MCF 10A (cell line): ENCODE results near the gene PDE6C. TPM values are rescaled to one million over a fixed set of nuclear protein-coding genes. Genes with fewer than 3 reads are reported as not detected.

Experiments used
- BruUV-seq: library from RNA; stranded (reverse); fragments of 400-500 nt; replicated peaks from 2 replicates; lab custom pipeline; 2021; lab: Mats Ljungman, UMichigan
- CTCF ChIA-PET: fragments of 300-600 bp; sonication (Branson Sonifier 250); formaldehyde crosslinking; extraction: SDS; loops from one replicate; lab custom pipeline; 2021; ENCODE audit warnings: antibody characterized with exemption, inconsistent platforms; lab: Yijun Ruan, JAX
- POLR2A ChIA-PET: fragments of 300-600, 350-650 bp; sonication (Branson Sonifier 250); formaldehyde crosslinking; extraction: SDS; loops from one replicate; lab custom pipeline; 2020; ENCODE audit warnings: antibody characterized with exemption, inconsistent platforms; lab: Yijun Ruan, JAX
- DNase-seq: peaks from one replicate; pipeline ENCODE4 v3.0.0-alpha.2; 2018; ENCODE audit not compliant: unreplicated experiment
- H3K27ac Mint-ChIP-seq: one replicate; pipeline ENCODE4 v1.8.0; 2022; ENCODE audit warnings: mild to moderate bottlenecking, low read depth, mixed read lengths; ENCODE audit not compliant: unreplicated experiment
- H3K27me3 Mint-ChIP-seq: one replicate; pipeline ENCODE4 v1.8.0; 2022; ENCODE audit warnings: mixed read lengths; ENCODE audit not compliant: insufficient read depth, unreplicated experiment
- H3K36me3 Mint-ChIP-seq: one replicate; pipeline ENCODE4 v1.8.0; 2022; ENCODE audit warnings: mild to moderate bottlenecking, moderate library complexity, mixed read lengths; ENCODE audit not compliant: insufficient read depth, unreplicated experiment
- H3K4me1 Mint-ChIP-seq: one replicate; pipeline ENCODE4 v1.8.0; 2022; ENCODE audit warnings: mixed read lengths; ENCODE audit not compliant: insufficient read depth, unreplicated experiment
- H3K4me3 Mint-ChIP-seq: one replicate; pipeline ENCODE4 v1.8.0; 2022; ENCODE audit warnings: mild to moderate bottlenecking, moderate library complexity, mixed read lengths; ENCODE audit not compliant: unreplicated experiment
- H3K9me3 Mint-ChIP-seq: one replicate; pipeline ENCODE4 v1.8.0; 2022; ENCODE audit warnings: mixed read lengths; ENCODE audit not compliant: unreplicated experiment
- intact Hi-C: fragments of 100-400 bp; cut with micrococcal nuclease; formaldehyde crosslinking; loops from 2 replicates; pipeline ENCODE4 v1.14.1; 2022
- total RNA-seq: library from RNA; stranded (reverse); gene quantifications from 2 replicates; pipeline ENCODE4 v1.2.3, GENCODE V29; 2022
- TF ChIP-seq, protein P1 (sequence below): fragments of 200-600 bp; IDR thresholded peaks from one replicate; pipeline ENCODE4 v1.8.0; 2022; ENCODE audit warnings: antibody characterized with exemption, mild to moderate bottlenecking; ENCODE audit not compliant: unreplicated experiment

The PDE6C gene
- total RNA-seq, 1 experiment from 2014 or later = not detected

DNA sequence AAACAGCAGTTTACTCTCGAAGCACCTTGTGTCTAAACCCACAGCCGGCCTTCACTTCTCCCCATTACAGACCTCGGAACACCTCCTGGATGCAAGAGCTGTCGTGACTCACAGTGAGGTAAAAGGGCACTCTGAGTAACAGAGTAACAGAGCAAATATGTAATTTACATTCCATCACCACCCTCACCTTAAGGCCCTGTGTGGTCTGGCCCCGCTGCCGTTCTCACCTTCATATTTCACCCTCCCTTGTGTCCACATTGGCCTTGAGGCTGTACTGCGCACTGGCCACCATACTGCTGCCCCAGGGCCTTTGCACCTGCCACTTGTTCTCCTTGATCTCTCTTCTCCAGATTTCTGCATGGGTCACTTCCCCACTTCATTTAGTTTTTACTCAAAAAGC, 33.2 kb upstream of the PDE6C start:
- H3K27me3 Mint-ChIP-seq = no peaks in the 10 kb centered on the region
- POLR2A ChIA-PET = no interaction called here
- H3K4me3 Mint-ChIP-seq = no peak overlapping the region
- TF ChIP-seq, protein P1, sequence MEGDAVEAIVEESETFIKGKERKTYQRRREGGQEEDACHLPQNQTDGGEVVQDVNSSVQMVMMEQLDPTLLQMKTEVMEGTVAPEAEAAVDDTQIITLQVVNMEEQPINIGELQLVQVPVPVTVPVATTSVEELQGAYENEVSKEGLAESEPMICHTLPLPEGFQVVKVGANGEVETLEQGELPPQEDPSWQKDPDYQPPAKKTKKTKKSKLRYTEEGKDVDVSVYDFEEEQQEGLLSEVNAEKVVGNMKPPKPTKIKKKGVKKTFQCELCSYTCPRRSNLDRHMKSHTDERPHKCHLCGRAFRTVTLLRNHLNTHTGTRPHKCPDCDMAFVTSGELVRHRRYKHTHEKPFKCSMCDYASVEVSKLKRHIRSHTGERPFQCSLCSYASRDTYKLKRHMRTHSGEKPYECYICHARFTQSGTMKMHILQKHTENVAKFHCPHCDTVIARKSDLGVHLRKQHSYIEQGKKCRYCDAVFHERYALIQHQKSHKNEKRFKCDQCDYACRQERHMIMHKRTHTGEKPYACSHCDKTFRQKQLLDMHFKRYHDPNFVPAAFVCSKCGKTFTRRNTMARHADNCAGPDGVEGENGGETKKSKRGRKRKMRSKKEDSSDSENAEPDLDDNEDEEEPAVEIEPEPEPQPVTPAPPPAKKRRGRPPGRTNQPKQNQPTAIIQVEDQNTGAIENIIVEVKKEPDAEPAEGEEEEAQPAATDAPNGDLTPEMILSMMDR = no peak
- no peak overlapping the region for H3K27ac Mint-ChIP-seq
- no peaks in the 10 kb centered on the region for H3K4me1 Mint-ChIP-seq
- DNase-seq = peak; percentile 49
- CTCF ChIA-PET = no interaction called here
- BruUV-seq = no TSS peak
- no peaks in the 10 kb centered on the region for H3K9me3 Mint-ChIP-seq
- intact Hi-C loops = no loop called here
- no peaks in the 10 kb centered on the region for H3K36me3 Mint-ChIP-seq

DNA sequence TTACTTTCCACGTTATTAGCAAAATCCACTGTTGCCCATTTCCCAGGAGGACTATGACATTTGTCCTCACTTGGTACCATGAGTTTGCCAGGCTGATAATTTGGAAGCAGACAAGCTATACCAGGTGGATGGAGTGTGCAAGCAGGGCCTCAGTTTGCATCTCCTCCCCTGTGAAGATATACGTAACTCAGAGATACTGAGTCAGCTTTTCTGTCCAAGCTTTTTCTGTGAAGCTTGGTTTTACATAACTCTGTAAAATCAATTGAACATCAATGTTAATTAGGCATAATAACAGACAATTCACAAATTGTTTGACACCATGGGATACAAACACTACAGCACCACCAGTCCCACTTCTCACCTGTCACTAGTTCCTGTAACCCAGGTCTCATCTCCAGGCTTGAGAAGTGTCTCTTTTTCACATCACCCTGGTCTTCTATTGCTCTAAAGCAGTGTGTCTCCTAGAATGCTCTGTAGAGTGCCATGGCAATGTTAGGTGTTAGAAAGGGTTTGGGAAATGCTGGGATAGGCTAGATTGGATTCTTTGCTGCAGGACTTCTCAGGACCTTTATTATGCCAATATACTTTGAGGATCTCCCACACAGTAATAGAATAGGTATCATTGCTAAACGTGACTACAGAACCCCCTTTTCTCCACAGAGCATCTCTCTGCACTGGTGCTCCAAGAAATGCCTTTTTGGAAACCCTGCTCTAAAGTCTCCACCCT, 32.2 kb upstream of the PDE6C start:
- no TSS peak for BruUV-seq
- TF ChIP-seq, protein P1 = no peak
- ChIA-PET POLR2A (no interaction called here), CTCF (interaction anchor here (0.6 kb wide), 1 partner anchor 26 kb away, joined by 3 read pairs; no protein-coding TSS in a partner anchor)
- Mint-ChIP-seq H3K4me3 (no peak overlapping the region), H3K4me1 (no peaks in the 10 kb centered on the region), H3K9me3 (no peaks in the 10 kb centered on the region), H3K27me3 (no peaks in the 10 kb centered on the region), H3K36me3 (no peaks in the 10 kb centered on the region), H3K27ac (no peak overlapping the region)
- DNase-seq = no peak
- intact Hi-C loops = no loop called here

DNA sequence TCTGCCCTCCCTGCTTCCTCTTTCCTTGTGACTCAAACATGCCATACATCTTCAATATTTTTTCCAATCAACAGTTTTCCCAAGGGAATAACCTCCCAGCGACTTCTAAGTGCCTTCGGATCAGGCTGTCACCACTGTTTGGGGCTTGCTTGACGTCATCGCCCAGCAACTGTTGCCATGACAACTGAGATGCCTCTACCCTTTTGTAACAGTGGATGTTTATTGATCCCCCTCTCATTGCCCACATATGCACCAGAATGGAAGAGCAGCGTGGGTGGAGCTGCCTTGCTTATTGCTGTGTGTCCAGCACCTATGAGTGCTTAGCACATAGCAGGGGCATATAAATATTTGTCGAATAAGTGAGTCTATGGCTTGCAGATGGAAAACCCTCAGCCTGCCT, 31.5 kb upstream of the PDE6C start:
- no peak overlapping the region for H3K4me3 Mint-ChIP-seq
- TF ChIP-seq, protein P1 = no peak

DNA sequence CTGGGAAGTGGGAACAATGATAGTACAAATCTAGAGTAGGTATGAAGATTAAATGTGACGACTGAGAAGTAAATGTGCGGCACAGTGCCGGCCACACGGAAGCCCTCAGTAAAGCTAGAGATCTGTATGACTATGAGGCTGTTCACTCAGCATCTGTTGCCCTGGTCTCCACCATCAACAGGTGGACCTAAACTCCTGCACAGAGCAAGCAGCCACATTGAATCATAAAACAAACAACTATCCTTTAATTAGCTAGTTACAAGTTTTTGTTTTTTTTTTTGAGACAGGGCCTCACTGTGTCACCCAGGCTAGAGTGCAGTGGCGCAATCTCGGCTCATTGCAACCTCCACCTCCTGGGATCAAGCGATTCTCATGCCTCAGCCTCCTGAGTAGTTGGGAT, 27.9 kb upstream of the PDE6C start:
- Mint-ChIP-seq H3K4me3 (no peak overlapping the region), H3K9me3 (no peaks in the 10 kb centered on the region), H3K27ac (no peak overlapping the region), H3K36me3 (no peaks in the 10 kb centered on the region), H3K4me1 (no peaks in the 10 kb centered on the region), H3K27me3 (peaks cover 10% of the 10 kb centered on the region)
- ChIA-PET CTCF (interaction anchor here (0.6 to 1.2 kb wide), 2 partner anchors 30 to 104 kb away, joined by 3 to 5 read pairs; no protein-coding TSS in a partner anchor), POLR2A (no interaction called here)
- intact Hi-C loops = no loop called here
- no peak for DNase-seq
- TF ChIP-seq, protein P1 = no peak
- no TSS peak for BruUV-seq

More for the DNA sequence above, 31.5 kb upstream of the PDE6C start:
- Mint-ChIP-seq H3K27me3 (no peaks in the 10 kb centered on the region), H3K36me3 (no peaks in the 10 kb centered on the region), H3K9me3 (no peaks in the 10 kb centered on the region), H3K27ac (no peak overlapping the region), H3K4me1 (no peaks in the 10 kb centered on the region)
- POLR2A ChIA-PET = no interaction called here
- intact Hi-C loops = no loop called here
- CTCF ChIA-PET = no interaction called here
- no TSS peak for BruUV-seq
- DNase-seq = no peak
